ENCODE results near the gene RXFP4. TPM values are rescaled to one million over a fixed set of nuclear protein-coding genes. Genes with fewer than 3 reads are reported as not detected.

RXFP4 gene
- total RNA-seq, 1 experiment from 2014 or later, result not detected

GRCh38 chr1:155899683-155900082 is 41.8 kb upstream of the RXFP4 start:
- Mint-ChIP-seq H3K4me1 (no peaks in the 10 kb centered on the region), H3K36me3 (ENCODE audit: insufficient read depth in 1 of 3, low read depth in 3 of 3) (peaks cover 27 to 60% (median 59%) of the 10 kb centered on the region in 3 experiments; a peak in 6 of 7 replicates), H3K27ac (no peak overlapping the region), H3K9me3 (no peaks in the 10 kb centered on the region), H3K27me3 (ENCODE audit: low read depth) (no peaks in the 10 kb centered on the region), H3K4me3 (no peak overlapping the region)
- no peaks in the 10 kb centered on the region for H3K27me3 ChIP-seq (ENCODE audit: insufficient read depth, low read length)
- no peak overlapping the region for H2BK120ac ChIP-seq (ENCODE audit: low read depth, low read length, poor library complexity, severe bottlenecking)
- H3K4me1 ChIP-seq (ENCODE audit: insufficient read depth, low read length), result no peaks in the 10 kb centered on the region
- no peak overlapping the region for H3K4ac ChIP-seq (ENCODE audit: low read depth, low read length)
- H3T11ph ChIP-seq (ENCODE audit: low read length), result no peak overlapping the region
- no peak overlapping the region for H3K14ac ChIP-seq (ENCODE audit: insufficient read depth, low read length)
- H3K56ac ChIP-seq (ENCODE audit: insufficient read length, low read depth, low read length), result no peak overlapping the region
- no peak overlapping the region for H3K18ac ChIP-seq (ENCODE audit: insufficient read length, low read depth, low read length)
- no peaks in the 10 kb centered on the region for H3K79me2 ChIP-seq (ENCODE audit: insufficient read depth, low read length)
- no peak for DNase-seq
- no peaks in the 10 kb centered on the region for H4K20me1 ChIP-seq (ENCODE audit: control insufficient read depth, insufficient read depth, insufficient read length)
- no peaks in the 10 kb centered on the region for H3K79me1 ChIP-seq (ENCODE audit: insufficient read depth, low read depth, low read length, poor library complexity, severe bottlenecking)
- H3K4me2 ChIP-seq (ENCODE audit: insufficient read depth, insufficient read length, low read length), result no peak overlapping the region
- H3K23me2 ChIP-seq (ENCODE audit: insufficient read length, low read depth, low read length, poor library complexity, severe bottlenecking), result no peaks in the 10 kb centered on the region
- H4K91ac ChIP-seq (ENCODE audit: insufficient read length, low read depth, low read length), result no peak overlapping the region
- H3K23ac ChIP-seq (ENCODE audit: insufficient read length, low read depth, low read length), result no peak overlapping the region
- no CpG with 5 or more reads among the region's 2 CpGs for WGBS (ENCODE audit: extremely low coverage, insufficient read length, low lambda C conversion rate)
- H2BK12ac ChIP-seq (ENCODE audit: insufficient read length, low read depth, low read length), result no peak overlapping the region
- H2AFZ ChIP-seq (ENCODE audit: low read length), result no peak overlapping the region
- no peak overlapping the region for H2BK20ac ChIP-seq (ENCODE audit: low read depth, low read length, poor library complexity, severe bottlenecking)
- no peak for TF ChIP-seq CTCF (conservative IDR thresholded peaks at IDR 0.05)
- no peak overlapping the region for H2AK5ac ChIP-seq (ENCODE audit: insufficient read length, low read length)
- no peak overlapping the region for H3K9ac ChIP-seq (ENCODE audit: extremely low read depth, insufficient read length, low read length)
- no peaks in the 10 kb centered on the region for H3K9me3 ChIP-seq (ENCODE audit: control insufficient read depth, low read depth, low read length)
- H4K8ac ChIP-seq (replicated peaks; ENCODE audit: insufficient read length, low read depth, low read length), result no peak overlapping the region
- no peak overlapping the region for H3K27ac ChIP-seq (ENCODE audit: insufficient read length, low read depth, low read length)
- no peak overlapping the region for H4K5ac ChIP-seq (ENCODE audit: insufficient read length, low read depth, low read length)
- no peak overlapping the region for H2BK15ac ChIP-seq (ENCODE audit: low read depth, low read length)
- no peak overlapping the region for H2BK5ac ChIP-seq (ENCODE audit: insufficient read length, low read length)
